Body of pancreas (tissue), 4 donors: ENCODE measurements around the gene ZDHHC21.

Source experiments
- CTCF ChIP-seq, 7 experiments: fragments of 450-650 bp in 4 of 7; fragments of 200-600 bp in 3 of 7; sonication (generic) in 3 of 7; IDR thresholded peaks; one replicate each; pipeline ENCODE4 v1.5.1; 2016 to 2019; ENCODE audit warnings: antibody characterized with exemption in 7 of 7
- POLR2A ChIP-seq, 3 donors: fragments of 450-650 bp; IDR thresholded peaks; one replicate each; pipeline ENCODE4 v1.6.1; 2016; ENCODE audit warnings: antibody characterized with exemption in 3 of 3, mild to moderate bottlenecking in 2 of 3

- TF ChIP-seq CTCF (IDR thresholded peaks at IDR 0.05) (no peak), POLR2A (IDR thresholded peaks at IDR 0.05) (no peak)
Measured at GRCh38 chr9:14713187-14713767, 20.0 kb upstream of the ZDHHC21 start.
